GM18520 (cell line): ENCODE results near the gene RXRA.

Source experiments
- ATAC-seq: cut with Tn5 transposase; IDR thresholded peaks from one replicate; pipeline ENCODE4 v1.9.1; 2021; ENCODE audit not compliant: unreplicated experiment

RXRA gene

DNA sequence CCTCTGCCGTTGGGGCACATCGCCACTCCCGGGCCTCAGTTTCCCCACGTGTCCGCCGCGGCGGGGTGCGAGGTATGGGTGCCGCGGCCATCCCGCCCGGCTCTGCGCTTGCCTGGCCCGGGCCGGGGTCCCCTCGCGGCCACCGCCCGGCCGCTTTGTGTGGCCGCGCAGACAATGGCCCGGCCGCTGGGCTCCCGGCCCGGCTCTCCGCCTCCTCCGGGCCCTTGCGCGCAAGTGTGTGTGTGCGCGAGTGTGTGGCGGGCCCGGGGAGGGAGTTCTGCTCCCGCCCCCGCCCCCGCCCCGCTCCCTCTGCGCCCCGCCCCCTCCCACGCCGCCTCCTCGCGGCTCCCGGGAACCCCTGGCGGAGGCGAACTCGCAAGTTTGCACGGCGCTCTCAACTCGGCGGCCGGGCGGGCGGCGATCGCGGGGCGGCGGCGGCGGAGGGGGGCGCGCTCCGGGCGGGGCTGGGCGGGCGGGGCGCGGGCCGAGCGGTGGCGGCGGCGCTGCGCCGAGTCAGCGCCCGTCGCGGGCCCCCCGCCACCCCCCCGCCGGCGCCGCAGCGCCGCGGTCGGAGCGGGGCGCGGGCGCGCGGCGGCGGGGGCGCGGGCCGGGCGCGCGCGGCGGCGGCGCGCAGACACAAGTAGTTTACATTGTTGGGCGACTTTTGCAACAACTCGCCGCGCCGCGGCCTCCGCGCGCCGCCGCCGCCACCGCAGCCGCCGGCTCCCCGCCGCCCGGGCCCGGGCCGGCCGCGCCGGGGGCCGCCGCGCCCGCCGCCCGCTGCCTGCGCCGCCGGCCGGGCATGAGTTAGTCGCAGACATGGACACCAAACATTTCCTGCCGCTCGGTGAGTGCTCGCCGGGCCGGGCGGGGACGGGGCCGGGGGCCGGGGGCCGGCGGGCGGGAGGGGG, at the start of gene RXRA:
TSS of gene RXRA (plus strand) at position 643 of the 911 bp plus-strand sequence. CDS start at position 820, 177 bp downstream.
- no peak for ATAC-seq

GRCh38 chr9:134278286-134278685, 48.0 kb upstream of the RXRA start:
- ATAC-seq: no peak

DNA sequence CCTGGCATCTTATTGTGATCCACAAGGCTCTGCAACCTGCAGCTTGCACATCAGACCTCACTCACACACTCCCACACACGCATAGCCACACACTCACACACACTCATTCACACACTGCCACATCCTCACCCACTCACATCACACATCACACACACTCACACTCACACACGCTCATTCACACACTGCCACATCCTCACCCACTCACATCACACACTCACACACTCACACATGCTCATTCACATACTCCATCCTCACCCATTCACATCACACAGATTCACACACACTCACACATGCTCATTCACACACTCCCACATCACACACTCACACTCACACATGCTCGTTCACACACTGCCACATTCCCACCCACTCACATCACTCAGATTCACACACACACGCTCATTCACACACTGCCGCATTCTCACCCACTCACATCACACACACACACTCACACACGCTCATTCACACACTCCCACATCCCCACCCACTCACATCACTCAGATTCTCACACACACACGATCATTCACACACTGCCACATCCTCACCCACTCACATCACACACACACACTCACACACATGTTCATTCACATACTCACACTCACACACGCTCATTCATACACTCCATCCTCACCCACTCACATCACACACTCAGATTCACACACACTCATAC, 47.1 kb upstream of the RXRA start:
- no peak for ATAC-seq

GRCh38 chr9:134282138-134282650, 44.1 kb upstream of the RXRA start:
- ATAC-seq: no peak

DNA sequence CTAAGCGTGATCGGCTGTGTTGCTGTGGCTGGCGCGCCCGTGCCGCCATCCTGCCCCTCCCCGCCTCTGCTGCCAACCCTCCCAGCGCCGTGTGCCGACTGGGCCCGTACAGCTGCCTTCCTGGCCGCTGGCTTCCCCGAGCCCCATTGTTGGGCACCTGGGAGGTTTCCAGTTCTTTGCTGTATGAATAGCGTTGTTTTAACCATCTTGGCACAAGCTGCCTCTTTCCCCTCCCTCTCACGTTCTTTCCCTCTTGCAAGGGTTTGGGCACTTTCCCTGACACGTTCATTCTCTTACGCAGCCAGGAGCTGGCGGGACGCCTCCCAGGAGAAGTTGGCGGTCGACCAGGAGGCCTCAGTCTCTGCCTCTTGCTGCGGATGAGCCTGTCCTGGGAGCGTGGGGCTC, 43.1 kb upstream of the RXRA start:
- ATAC-seq: no peak

- ATAC-seq: no peak
Observed at GRCh38 chr9:134283692-134284265, 42.5 kb upstream of the RXRA start.

GRCh38 chr9:134284273-134284672, 42.0 kb upstream of the RXRA start:
- no peak for ATAC-seq

GRCh38 chr9:134284741-134285140, 41.5 kb upstream of the RXRA start:
- no peak for ATAC-seq

GRCh38 chr9:134285215-134285845, 40.9 kb upstream of the RXRA start:
- ATAC-seq: no peak

GRCh38 chr9:134286471-134287245, 39.6 kb upstream of the RXRA start:
- no peak for ATAC-seq

- ATAC-seq: no peak
Observed at GRCh38 chr9:134287591-134288491, 38.4 kb upstream of the RXRA start.

DNA sequence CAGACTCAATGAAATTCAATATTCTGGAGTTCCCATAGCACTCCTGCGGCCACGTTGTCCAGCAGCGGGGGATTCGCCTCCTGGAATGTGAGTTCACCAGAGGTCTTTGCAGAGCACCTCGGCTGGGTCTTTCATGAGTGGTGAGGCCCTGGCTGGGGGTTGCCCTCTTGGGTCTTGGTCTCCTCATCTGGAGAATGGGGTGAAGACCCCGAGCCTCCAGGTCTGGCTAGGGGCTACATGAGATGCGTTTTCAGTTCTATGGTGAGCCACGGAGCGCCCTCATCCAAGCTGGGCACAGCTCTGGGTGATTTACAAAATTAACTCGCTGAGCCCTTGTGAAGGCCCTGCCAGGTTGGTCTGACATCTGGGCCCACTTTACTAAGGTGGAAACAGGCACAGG, 37.5 kb upstream of the RXRA start:
- no peak for ATAC-seq

- no peak for ATAC-seq
Observed at GRCh38 chr9:134289241-134289875, 36.9 kb upstream of the RXRA start.

DNA sequence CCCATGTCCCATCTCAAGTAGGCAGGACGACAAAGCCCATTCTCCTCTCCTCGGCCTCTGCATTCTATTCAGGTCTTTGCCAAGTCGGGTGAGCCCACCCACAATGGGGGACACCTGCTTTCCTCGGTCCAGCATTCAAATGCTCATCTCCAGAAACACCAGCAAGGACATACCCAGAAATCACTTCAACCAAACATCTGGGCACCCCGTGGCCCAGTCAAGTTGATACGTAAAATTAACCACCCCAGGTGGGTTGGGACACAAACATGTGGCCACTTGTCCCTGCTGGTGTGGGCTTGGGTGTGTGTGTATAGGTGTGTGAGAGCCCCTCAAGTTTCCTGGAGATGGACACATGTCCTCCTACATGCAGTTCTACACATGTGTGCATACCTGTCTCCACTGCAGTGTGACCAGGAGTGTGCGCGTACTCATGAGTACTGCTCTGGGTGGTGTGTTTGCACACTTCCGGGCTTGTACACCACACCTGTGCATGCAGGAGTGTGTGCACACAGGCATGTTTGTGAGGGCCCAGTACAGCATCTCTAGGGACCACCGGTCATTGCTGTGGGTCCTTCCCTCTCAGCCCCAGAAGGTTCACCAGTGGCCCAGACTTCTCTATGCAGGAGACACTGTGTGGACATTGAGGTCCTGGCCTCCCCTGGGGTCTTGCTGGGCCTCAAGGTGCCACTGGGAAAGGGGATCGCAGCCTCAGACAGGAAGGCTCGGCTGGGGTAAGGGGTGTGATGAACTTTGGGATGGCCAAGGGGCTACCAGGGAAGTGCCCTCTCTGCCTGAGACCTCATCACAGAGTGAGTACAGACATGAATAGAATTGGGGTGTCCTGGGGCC, 35.4 kb upstream of the RXRA start:
- no peak for ATAC-seq

DNA sequence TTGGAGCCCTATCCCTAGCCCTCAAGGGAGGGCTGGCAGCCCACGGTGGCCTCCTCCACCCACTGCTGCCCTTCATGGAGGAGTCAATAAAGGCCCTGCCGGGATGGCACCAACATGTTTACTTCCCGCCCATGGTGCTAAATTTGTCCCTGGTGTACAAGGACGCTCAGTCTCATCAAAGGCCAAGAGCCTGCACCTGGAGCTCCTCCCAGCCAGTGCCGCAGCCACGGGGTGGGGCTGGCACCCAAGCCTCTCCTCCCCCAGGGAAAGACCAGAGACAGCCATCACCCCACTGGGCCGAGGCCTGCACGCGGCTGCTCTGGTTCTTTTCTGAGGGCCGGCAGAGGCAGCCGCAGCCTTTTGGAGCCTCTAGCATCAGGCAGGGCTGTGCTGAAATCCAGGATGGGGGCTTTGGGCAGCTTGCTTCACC, 34.8 kb upstream of the RXRA start:
- ATAC-seq: no peak

GRCh38 chr9:134291961-134292871, 34.0 kb upstream of the RXRA start:
- no peak for ATAC-seq

- no peak for ATAC-seq
Observed at GRCh38 chr9:134293031-134293521, 33.2 kb upstream of the RXRA start.
